HepG2 (cell line): ENCODE data around the gene CNNM2. TPM values are rescaled to one million over a fixed set of nuclear protein-coding genes. Genes with fewer than 3 reads are reported as not detected.

Experiments used
- ATM ChIP-seq: fragments of 450-650 bp; IDR thresholded peaks from 2 replicates; pipeline ENCODE4 v1.7.1; 2017; ENCODE audit warnings: mild to moderate bottlenecking, borderline replicate concordance
- FIP1L1 ChIP-seq: fragments of 200-400 bp; formaldehyde crosslinking; IDR thresholded peaks from 2 replicates; pipeline ENCODE4 v1.6.1; 2018; ENCODE audit warnings: low read depth, mild to moderate bottlenecking, low read length, moderate library complexity, borderline replicate concordance; ENCODE audit not compliant: insufficient read depth
- GATA4 ChIP-seq: sonication (generic); IDR thresholded peaks from 2 replicates; pipeline ENCODE4 v1.6.1; 2016; ENCODE audit warnings: antibody characterized with exemption, low read depth, borderline replicate concordance
- GATAD1 ChIP-seq: IDR thresholded peaks from 2 replicates; pipeline ENCODE4 v1.6.1; 2016; ENCODE audit warnings: missing genetic modification reagents, missing compliant biosample characterization
- HNRNPUL1 ChIP-seq: fragments of 200-400 bp; formaldehyde crosslinking; IDR thresholded peaks from 2 replicates; pipeline ENCODE4 v1.6.1; 2017; ENCODE audit warnings: low read depth, mild to moderate bottlenecking, low read length, moderate library complexity
- NPAS2 ChIP-seq: sonication (generic); formaldehyde crosslinking; IDR thresholded peaks from 2 replicates; pipeline ENCODE4 v1.8.0; 2022; ENCODE audit warnings: mild to moderate bottlenecking, missing genetic modification reagents, borderline replicate concordance
- ZBTB1 ChIP-seq: sonication (generic); formaldehyde crosslinking; IDR thresholded peaks from 2 replicates; pipeline ENCODE4 v1.4.0; 2020; ENCODE audit warnings: missing genetic modification reagents, borderline replicate concordance
- ZFP90 ChIP-seq: sonication (generic); formaldehyde crosslinking; IDR thresholded peaks from 2 replicates; pipeline ENCODE4 v1.8.0; 2022; ENCODE audit warnings: missing genetic modification reagents, mild to moderate bottlenecking, inconsistent platforms, borderline replicate concordance
- ZNF367 ChIP-seq: sonication (generic); formaldehyde crosslinking; IDR thresholded peaks from 2 replicates; pipeline ENCODE4 v1.4.0; 2020; ENCODE audit warnings: missing genetic modification reagents, borderline replicate concordance
- polyA plus RNA-seq, 8 experiments: library from polyadenylated mRNA; depleted of rRNA in 3 of 8; stranded (reverse) in 7 of 8; unstranded in 1 of 8; fragments of >200 nt; fragmentation: Illumina TruSeq in 4 of 8; extraction: Trizol in 4 of 8; gene quantifications; 2 replicates each; pipeline versions ENCODE4 v1.2.1 to v1.2.3, GENCODE V29; 2011 to 2016; ENCODE audit warnings: low read depth in 4 of 8, missing spikeins in 1 of 8, mixed read lengths in 1 of 8; ENCODE audit not compliant: insufficient read depth in 1 of 8
- total RNA-seq, 5 experiments: library from RNA; depleted of rRNA; stranded (reverse); fragments of >200 nt; fragmentation: Illumina TruSeq; extraction: Trizol; gene quantifications; 2 replicates each; pipeline ENCODE4 v1.2.3, GENCODE V29; 2016; ENCODE audit warnings: low read depth in 1 of 5
- TF ChIP-seq, protein P1 (sequence below): sonication (generic); formaldehyde crosslinking; conservative IDR thresholded peaks from 2 replicates; pipeline ENCODE4 v1.4.0; 2020; ENCODE audit warnings: missing genetic modification reagents
- TF ChIP-seq, protein P2 (sequence below): sonication (generic); formaldehyde crosslinking; conservative IDR thresholded peaks from 2 replicates; pipeline ENCODE4 v1.4.0; 2020; ENCODE audit warnings: missing genetic modification reagents
- TF ChIP-seq, protein P3 (sequence below): IDR thresholded peaks from 2 replicates; pipeline ENCODE4 v1.6.1; 2012; ENCODE audit warnings: inconsistent platforms
- TF ChIP-seq, protein P4 (sequence below): sonication (generic); formaldehyde crosslinking; IDR thresholded peaks from 2 replicates; pipeline ENCODE4 v1.4.0; 2020; ENCODE audit warnings: missing genetic modification reagents
- TF ChIP-seq, protein P5 (sequence below): sonication (generic); formaldehyde crosslinking; IDR thresholded peaks from 2 replicates; pipeline ENCODE4 v1.4.0; 2020; ENCODE audit warnings: missing genetic modification reagents
- TF ChIP-seq, protein P6 (sequence below): sonication (generic); formaldehyde crosslinking; IDR thresholded peaks from 2 replicates; pipeline ENCODE4 v1.9.0; 2022; ENCODE audit warnings: low read depth, missing genetic modification reagents

The CNNM2 gene
- total and polyA plus RNA-seq, 2 of the 13 experiments (the other 11 are each of a cell fraction or from before 2014, with no cell fraction given): 7.1 to 9.0 TPM

DNA sequence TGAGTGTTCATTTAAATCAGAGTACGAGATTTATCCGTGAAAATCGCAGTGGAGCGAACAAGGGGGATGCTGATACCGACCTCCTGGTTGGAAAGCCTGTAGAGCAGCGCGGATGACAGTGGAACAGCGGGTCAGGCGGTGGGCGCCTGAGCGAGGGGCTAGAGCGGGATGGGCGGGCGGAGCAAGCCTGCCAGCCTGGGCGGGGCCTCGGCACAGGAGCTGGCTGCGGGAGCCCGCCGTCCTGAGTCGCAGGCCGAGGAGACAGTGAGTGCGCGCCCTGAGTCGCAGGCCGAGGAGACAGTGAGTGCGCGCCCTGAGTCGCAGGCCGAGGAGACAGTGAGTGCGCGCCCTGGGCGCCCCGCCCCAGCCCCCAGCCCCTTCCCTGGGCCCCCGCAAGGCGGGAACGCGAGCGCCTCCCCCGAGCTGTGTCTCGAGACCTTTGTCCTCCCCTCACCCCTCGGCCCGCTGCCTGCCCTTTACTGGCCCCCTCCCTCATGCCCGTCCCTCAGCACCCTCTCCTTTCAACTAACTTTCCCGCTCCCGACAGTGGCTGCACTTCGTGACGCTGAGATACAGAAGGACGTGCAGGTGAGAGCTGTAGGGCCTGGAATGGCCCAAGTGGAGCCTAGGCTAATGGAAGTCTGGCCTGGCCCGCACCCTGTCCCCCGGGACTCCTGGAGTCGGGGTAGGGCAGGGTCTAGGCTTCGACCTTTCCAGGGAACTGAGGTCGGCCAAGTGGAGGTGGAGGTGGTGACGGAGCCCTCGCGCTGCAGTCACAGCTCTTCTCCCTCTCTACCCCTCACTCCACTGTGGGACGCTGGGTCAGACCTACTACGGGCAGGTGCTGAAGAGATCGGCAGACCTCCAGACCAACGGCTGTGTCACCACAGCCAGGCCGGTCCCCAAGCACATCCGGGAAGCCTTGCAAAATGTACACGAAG lies 48.6 kb upstream of the CNNM2 start, which contains the start of gene AS3MT (continued):
- TF ChIP-seq, protein P1, sequence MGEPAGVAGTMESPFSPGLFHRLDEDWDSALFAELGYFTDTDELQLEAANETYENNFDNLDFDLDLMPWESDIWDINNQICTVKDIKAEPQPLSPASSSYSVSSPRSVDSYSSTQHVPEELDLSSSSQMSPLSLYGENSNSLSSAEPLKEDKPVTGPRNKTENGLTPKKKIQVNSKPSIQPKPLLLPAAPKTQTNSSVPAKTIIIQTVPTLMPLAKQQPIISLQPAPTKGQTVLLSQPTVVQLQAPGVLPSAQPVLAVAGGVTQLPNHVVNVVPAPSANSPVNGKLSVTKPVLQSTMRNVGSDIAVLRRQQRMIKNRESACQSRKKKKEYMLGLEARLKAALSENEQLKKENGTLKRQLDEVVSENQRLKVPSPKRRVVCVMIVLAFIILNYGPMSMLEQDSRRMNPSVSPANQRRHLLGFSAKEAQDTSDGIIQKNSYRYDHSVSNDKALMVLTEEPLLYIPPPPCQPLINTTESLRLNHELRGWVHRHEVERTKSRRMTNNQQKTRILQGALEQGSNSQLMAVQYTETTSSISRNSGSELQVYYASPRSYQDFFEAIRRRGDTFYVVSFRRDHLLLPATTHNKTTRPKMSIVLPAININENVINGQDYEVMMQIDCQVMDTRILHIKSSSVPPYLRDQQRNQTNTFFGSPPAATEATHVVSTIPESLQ (CRISPR knock-in tag): no peak
- no peak for TF ChIP-seq GATAD1 (CRISPR knock-in tag)
- TF ChIP-seq ZFP90 (CRISPR knock-in tag): peak; percentile 83
- TF ChIP-seq, protein P2, sequence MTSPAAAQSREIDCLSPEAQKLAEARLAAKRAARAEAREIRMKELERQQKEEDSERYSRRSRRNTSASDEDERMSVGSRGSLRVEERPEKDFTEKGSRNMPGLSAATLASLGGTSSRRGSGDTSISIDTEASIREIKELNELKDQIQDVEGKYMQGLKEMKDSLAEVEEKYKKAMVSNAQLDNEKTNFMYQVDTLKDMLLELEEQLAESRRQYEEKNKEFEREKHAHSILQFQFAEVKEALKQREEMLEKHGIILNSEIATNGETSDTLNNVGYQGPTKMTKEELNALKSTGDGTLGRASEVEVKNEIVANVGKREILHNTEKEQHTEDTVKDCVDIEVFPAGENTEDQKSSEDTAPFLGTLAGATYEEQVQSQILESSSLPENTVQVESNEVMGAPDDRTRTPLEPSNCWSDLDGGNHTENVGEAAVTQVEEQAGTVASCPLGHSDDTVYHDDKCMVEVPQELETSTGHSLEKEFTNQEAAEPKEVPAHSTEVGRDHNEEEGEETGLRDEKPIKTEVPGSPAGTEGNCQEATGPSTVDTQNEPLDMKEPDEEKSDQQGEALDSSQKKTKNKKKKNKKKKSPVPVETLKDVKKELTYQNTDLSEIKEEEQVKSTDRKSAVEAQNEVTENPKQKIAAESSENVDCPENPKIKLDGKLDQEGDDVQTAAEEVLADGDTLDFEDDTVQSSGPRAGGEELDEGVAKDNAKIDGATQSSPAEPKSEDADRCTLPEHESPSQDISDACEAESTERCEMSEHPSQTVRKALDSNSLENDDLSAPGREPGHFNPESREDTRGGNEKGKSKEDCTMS: no peak
- TF ChIP-seq, protein P3, sequence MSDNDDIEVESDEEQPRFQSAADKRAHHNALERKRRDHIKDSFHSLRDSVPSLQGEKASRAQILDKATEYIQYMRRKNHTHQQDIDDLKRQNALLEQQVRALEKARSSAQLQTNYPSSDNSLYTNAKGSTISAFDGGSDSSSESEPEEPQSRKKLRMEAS: peak; percentile 92
- TF ChIP-seq ZNF367 (CRISPR knock-in tag): no peak
- TF ChIP-seq, protein P4, sequence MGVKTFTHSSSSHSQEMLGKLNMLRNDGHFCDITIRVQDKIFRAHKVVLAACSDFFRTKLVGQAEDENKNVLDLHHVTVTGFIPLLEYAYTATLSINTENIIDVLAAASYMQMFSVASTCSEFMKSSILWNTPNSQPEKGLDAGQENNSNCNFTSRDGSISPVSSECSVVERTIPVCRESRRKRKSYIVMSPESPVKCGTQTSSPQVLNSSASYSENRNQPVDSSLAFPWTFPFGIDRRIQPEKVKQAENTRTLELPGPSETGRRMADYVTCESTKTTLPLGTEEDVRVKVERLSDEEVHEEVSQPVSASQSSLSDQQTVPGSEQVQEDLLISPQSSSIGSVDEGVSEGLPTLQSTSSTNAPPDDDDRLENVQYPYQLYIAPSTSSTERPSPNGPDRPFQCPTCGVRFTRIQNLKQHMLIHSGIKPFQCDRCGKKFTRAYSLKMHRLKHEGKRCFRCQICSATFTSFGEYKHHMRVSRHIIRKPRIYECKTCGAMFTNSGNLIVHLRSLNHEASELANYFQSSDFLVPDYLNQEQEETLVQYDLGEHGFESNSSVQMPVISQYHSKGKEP (CRISPR knock-in tag): no peak
- no peak for TF ChIP-seq FIP1L1
- TF ChIP-seq, protein P5, sequence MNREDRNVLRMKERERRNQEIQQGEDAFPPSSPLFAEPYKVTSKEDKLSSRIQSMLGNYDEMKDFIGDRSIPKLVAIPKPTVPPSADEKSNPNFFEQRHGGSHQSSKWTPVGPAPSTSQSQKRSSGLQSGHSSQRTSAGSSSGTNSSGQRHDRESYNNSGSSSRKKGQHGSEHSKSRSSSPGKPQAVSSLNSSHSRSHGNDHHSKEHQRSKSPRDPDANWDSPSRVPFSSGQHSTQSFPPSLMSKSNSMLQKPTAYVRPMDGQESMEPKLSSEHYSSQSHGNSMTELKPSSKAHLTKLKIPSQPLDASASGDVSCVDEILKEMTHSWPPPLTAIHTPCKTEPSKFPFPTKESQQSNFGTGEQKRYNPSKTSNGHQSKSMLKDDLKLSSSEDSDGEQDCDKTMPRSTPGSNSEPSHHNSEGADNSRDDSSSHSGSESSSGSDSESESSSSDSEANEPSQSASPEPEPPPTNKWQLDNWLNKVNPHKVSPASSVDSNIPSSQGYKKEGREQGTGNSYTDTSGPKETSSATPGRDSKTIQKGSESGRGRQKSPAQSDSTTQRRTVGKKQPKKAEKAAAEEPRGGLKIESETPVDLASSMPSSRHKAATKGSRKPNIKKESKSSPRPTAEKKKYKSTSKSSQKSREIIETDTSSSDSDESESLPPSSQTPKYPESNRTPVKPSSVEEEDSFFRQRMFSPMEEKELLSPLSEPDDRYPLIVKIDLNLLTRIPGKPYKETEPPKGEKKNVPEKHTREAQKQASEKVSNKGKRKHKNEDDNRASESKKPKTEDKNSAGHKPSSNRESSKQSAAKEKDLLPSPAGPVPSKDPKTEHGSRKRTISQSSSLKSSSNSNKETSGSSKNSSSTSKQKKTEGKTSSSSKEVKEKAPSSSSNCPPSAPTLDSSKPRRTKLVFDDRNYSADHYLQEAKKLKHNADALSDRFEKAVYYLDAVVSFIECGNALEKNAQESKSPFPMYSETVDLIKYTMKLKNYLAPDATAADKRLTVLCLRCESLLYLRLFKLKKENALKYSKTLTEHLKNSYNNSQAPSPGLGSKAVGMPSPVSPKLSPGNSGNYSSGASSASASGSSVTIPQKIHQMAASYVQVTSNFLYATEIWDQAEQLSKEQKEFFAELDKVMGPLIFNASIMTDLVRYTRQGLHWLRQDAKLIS (CRISPR knock-in tag): no peak
- TF ChIP-seq ZBTB1 (CRISPR knock-in tag): no peak
- no peak for TF ChIP-seq ATM
- no peak for TF ChIP-seq GATA4
- TF ChIP-seq HNRNPUL1: no peak
- no peak for TF ChIP-seq NPAS2
- TF ChIP-seq, protein P6, sequence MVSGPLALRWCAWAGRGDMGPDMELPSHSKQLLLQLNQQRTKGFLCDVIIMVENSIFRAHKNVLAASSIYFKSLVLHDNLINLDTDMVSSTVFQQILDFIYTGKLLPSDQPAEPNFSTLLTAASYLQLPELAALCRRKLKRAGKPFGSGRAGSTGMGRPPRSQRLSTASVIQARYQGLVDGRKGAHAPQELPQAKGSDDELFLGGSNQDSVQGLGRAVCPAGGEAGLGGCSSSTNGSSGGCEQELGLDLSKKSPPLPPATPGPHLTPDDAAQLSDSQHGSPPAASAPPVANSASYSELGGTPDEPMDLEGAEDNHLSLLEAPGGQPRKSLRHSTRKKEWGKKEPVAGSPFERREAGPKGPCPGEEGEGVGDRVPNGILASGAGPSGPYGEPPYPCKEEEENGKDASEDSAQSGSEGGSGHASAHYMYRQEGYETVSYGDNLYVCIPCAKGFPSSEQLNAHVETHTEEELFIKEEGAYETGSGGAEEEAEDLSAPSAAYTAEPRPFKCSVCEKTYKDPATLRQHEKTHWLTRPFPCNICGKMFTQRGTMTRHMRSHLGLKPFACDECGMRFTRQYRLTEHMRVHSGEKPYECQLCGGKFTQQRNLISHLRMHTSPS (CRISPR knock-in tag): no peak
